NCI-H2081 (cell line): Measurements from ENCODE around the gene PLD5.
"Not testable (repeated sequence)": the region's sequence is repeated elsewhere in the genome, so short reads cannot be mapped to it uniquely, and the experiment has no call there.

Experiments
- DNase-seq, 2 experiments: peaks; one replicate each; lab custom pipeline; 2025; lab: John Stamatoyannopoulos, UW

PLD5 gene

DNA sequence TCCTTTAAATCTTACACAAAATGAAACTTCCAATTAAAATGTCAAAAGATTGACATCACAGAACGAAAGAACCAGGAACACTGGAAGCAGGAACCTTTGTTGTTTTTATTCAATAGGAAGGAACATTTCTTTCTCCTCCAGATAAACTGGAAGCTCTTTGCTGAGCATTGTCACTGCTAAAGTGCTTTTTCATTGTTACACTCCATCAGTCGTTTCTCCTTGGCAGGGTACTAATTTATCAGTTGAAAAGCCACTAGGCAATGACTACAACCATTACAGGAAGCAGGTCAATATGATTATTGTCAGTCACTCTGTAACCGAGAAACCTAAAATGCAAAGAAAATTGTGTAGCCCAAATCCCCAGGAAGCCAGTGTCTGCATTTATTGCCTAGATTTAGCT lies 362.4 kb downstream of the PLD5 start:
- peak in 1 of 2 experiments; percentile 28 for DNase-seq

DNA sequence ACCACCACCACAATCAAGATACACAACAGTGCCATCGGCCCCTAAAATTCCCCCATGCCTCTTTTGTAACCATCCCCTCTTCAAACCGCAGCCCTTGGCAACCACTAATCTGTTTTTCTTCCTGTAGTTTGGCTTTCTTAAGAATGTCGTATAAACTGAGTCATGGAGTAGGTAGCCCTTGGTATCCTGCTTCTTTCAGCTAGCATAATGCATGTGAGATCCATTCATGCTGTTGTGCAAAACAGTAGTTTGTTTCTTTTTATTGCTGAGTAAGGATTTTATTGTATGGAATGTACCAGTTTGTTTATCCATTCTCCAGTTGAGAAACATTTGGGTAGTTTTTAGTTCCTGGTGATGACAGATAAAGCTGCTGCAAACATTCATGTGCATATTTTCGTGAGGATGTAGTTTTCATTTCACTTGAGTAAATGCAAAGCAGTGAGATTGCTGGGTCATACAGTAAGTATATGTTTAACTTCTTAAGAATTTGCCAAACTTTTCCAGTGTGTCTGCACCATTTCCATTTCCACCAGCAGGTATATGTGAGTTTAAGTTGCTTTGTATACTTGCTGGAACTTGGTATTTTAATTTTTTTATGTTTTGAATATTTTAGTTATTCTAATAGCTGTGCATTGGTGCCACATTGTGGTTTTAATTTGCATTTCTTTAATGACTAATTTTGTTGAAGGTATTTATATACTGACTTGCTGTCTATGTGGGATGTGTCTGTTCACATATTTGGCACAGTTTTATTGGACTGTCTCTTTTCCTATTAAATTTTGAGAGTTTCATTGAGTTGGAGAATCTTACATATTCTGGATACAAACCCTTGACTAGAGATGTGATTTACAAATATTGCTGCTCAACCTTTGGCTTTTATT lies 377.2 kb downstream of the PLD5 start:
- no peak for DNase-seq

DNA sequence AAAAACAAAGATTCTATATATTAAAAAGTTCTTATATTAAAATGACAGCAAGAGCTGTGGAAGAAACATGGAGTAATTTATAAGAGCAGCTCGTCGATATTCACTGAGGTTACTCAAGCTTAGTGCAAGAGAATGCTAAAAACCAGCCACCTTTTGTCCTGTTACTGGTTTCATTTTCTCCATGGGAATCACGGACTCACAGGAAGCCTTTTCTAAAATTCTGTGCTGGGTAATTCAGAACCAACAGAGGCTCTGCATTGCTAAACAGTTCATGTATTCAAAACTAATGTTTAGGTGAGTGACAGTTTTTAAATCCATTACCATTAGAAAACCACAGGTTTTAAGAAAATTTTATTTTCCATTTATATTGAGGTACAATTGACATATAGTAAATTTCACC lies 377.8 kb downstream of the PLD5 start:
- no peak for DNase-seq

DNA sequence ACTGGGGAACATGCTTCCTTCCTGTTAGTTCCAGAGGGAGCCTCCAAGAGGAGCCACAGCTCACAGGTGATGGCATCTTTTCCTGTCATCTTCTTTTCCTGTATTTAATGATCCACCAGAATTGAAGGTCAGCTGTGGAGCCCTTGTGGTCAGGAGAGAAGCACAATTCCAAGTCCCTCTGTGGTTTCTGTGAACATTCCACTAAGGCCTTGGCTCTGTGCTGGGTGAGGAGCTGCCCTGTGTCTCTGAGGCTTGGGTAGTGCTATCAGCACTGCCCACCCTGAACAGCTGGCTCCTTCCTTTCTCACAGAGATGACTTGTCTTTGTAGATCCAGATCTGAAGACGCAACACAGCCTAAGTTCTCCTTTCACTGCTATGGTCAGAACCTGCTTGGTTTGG lies 383.7 kb downstream of the PLD5 start:
- no peak for DNase-seq

DNA sequence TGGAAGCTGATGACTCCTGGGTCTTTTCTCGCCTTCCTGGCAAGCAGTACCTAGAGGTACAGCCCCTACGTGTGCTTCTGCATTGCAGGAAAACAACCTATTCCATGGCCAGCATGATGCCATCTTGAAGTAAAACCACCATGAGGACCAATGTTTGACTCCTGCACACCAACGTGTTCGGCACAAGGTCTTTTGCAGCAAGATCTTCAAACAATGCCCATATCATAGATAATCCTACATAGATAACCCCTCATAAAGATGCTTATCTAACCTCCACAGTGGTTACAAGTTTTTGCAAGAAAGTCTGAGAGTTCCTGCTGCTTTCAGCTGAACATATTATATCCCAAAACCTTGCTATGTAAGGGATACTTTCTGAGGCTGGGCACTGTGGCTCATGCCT lies 384.5 kb downstream of the PLD5 start:
- DNase-seq, result no peak

DNA sequence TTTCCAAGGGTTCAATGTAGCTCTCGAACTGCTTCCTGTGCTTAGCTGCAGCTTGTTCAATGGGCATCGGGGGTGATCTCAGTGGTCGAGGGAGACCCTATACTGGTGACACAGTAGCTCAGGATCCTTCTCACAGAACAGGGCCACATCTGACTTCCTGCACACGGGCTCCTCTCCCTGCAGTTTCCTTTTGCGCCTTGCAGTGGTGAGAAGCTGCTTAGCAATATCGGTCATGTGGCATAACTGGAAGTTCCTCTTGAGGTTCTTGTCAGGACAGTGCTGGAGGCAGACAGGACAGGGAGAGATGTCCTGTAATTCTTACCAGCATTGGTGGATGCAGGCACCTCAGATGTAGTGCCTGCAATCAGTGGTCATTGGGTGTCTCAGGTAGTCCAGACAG lies 385.1 kb downstream of the PLD5 start:
- no peak for DNase-seq

DNA sequence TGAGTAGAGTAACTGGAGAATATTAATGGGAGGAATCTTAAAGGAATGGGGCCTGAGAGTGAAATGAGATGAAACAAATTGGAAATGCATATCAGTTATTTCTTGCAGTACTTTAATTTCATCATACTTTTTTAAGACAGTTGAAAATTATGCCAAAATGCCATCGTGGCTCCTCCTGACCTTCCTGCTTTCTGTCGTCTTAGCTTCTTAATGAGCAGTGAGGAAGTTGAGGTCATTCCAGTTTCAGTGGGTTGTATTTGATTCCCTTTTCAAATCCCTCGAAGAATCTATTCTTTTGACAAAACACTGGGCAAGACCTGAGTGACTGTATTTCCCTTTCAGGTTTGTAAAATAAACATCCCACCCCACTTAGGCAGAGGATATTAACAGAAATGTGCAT lies 390.7 kb downstream of the PLD5 start:
- DNase-seq, result no peak

DNA sequence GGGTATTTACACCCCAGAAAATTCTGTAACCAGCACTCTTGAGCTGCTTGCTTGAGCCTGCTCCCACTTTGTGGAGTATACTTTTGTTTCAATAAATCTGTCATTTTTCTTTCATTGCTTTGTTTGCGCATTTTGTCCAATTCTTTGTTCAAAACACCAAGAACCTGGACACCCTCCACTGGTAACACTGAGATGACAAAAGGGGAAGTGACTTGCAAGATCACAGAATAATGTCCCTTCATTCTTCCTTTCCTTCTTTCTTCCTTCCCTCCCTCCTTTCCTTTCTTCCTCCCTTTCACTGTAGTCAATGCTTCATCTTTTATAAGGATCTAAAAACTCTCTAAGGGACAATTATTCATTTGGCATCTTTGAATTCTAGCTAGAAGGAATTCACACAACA lies 391.1 kb downstream of the PLD5 start:
- no peak for DNase-seq

DNA sequence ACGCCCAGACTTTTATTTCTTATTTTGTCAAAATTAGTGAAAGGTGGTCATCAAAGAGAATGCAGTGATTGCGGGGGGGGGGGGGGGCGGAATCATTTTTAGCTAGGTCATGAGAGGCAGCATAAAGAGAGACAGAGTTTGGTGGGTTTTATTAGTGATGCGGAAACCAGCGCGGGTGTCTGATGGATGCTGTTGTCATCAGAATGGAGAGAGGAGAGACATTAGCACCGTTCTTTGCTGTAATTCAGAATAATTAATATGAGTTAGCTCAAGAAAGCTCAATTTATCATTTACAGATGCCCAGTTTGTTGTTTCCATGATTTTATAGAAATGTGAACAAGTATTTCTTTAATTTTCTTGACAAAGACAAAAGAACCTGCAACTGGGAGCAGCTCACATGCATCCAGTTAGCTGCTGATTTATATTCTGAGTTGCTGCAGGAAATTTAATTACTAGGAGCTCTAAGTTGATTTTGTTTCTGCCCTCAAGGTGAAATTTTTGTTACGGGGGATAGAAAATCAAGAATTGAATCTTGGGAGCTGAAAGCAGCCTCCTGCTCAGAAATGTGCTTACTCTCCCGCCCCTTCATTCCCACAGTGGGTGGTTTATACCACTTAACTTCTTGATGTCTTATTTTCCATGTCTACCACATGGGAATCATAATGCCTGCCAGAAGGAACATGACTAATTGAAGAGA lies 392.2 kb downstream of the PLD5 start:
- no peak for DNase-seq

DNA sequence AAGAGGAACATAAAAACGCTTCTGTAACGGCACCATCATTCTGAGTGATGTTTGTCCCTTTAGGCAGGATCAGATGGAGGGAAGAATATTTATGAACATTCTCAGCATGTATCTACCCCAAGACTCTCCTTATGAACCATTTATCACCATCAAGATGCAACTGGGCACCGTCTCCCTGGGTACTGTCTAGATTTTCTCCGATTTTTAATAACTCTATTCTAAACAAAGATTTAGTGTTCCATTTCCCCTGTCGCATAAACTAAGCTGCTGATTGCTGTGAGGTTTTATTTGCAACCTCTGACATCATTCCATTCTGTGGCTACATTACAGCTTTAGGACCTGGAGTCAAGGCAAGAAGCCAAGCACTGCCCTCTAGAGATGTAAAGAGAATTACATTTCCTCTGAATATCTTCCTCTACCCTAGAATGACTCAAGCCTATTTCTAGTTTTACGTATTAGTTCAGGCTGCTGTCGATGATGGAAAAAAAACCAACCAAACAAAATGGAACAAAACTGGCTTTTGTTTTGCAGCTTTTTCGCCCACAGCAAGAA lies 395.5 kb downstream of the PLD5 start:
- peak; percentile 59 to 73 for DNase-seq

DNA sequence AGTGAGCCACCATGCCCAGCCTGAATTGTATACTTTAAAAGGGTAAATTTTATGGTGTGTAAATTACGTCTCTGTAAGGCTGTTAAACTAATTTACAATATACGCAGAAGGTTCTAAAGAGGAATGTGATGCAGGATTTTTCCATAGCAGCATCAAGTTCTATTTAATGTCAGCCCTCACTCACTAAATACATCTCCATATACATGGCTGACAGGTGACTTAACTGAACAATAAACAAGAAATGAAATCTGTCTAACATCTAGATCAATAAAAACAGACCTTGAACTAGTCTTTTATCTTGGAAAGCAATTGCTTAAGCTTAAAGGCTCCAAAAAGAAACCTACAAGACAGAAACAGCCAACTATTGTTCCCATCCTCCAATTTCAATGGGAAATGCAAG lies 404.1 kb downstream of the PLD5 start:
- peak in 1 of 2 experiments; percentile 10 for DNase-seq

DNA sequence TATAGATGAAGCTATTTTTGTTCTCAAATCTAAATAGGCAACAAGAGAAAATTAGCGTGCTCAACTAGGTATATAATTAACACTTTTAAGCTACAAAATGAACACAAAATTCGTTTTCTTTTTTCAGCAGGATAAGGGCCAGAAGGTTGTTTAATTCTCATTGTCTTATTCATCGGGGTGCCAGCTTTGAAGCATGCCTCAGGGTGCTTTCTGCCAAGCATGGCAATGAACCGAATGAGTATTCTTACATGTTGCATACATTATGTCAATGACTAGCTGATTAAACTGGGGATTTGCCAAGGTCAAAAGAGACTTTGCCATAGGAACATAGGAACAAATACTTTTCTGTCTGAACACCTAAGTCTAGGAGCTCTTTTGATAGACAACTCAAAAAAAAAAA lies 423.6 kb downstream of the PLD5 start:
- DNase-seq, result peak in 1 of 2 experiments; percentile 53

DNA sequence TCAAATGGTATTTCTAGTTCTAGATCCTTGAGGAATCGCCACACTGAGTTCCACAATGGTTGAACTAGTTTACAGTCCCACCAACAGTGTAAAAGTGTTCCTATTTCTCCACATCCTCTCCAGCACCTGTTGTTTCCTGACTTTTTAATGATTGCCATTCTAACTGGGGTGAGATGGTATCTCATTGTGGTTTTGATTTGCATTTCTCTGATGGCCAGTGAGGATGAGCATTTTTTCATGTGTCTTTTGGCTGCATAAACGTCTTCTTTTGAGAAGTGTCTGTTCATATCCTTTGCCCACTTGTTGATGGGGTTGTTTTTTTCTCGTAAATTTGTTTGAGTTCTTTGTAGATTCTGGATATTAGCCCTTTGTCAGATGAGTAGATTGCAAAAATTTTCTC lies 427.2 kb downstream of the PLD5 start:
- not testable (repeated sequence) for DNase-seq

DNA sequence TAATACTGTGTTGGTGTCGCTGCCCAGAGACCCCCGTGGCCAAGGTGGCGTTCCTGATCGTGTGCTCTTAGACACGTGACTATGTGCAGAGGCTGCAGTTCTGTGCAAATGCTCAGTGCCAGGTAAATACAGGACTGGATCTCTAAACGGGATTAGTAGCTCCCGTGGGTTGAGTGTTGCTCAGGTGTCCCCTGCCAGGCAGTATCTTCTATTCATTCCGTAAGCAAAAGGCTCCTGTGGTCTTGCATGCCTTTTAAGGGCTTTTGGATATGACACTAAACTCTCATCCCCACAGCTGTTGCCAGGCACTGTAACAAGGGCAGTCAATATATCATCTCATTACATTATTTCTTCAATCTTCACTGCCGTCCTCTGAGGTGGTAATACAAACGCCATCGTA lies 431.4 kb downstream of the PLD5 start:
- no peak for DNase-seq

DNA sequence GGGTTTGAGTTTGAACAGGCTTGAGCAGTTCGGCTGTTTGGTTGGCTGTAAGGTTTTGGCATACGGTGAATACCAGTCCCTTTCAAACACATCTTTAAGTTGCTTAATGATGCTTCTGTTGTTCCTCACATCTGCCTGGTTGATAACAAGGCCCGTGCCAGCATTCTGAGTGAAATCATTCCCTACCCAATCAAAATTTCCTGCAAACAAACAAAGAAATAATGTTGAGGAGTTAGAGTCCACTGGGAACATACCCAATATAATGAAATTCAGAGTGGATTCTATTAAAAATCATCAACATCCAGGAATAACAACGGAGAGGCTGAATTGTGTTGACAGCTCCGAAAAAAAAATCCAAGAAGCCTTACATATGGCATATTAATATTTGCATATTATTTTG lies 434.6 kb downstream of the PLD5 start:
- no peak for DNase-seq

DNA sequence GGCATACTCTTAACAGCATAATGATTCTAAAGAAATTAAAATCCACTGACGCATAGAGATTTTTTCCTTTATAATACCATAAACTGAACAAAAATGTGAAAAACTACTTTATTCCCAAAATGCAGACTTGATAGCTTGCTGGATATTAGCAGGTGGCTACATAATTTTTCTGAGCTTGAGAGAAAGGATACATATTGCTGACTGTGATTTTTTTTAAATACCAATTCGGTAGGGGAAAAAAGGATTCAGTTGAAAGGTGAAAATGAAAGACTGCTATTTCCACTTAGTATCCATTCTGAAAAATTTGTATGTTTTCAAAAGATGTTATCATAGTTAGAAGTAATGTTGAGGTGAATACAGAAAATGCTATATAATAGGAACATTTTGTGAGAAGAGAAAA lies 435.6 kb downstream of the PLD5 start:
- no peak for DNase-seq

DNA sequence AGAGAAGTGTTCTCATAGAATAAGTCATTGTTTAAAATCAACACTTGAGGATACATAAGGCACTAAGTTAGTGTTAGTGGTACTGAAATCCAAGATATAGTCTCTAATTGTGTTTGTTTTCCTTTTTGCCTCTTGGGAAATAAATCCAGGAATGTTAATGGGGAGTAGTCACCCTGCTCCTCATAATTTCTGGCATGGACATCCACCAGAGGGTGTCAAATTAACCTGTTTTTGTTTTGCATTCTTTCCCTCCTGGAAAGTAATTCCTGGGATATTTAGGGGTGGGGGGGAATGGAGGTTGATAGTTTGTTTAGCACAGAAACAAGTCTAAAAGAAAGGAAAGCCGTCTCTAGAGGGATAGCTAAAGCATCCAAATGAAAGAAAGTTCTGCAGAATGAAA lies 437.8 kb downstream of the PLD5 start:
- DNase-seq, result no peak

DNA sequence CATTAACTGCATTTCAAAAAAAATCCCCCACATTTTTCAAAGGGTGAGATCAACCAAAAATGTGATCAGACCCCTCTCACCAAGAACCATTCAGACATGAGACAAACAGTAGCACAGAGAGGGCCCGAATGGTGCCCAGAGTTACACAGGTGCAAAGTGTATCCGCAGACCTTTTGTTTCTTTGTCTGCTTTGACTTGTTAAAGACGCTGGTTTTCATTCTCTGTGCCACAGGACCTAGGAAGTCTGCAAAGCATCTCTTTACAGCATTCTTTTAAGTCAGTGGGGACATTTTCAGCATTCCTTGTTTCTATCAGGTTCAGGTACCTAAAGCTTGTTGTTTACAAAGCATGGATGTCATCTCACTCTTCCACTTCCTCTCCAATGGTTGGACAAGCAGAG lies 438.4 kb downstream of the PLD5 start:
- no peak for DNase-seq

DNA sequence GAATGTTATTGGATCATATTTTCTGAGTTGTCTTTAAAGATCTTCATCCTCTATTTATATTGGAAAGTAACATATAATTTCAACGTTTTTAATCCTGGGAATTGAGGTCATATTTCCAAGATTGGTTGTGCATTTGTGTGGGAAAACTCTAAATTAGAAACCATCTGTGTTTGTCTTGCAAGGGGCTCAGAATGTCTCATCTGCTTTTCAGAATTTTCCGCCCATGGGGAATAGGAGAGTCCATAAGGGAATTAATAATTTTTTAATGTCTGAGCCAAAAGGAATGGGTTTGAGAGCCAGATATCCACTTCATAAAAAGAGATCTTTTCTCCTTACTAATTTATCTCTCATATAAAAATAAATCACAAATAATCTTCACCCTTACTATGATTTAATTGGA lies 440.8 kb downstream of the PLD5 start:
- no peak for DNase-seq

DNA sequence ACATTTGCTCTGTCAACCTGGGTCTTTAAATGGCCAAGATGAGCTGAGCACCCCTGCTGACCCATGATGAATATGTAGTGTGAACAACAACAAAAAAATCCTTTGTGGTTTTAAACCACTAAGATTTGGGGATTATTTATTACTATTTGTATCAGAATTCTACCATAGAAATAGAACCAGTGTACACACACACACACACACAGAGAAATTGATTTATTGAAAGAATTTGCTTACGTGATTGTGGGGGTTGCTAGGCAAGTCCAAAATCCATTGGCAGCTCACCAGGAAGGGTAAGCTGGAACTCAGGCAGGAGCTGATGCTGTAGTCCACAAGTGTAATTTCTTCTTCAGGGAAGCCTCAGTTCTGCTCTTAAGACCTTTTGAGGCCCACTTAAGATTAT lies 443.1 kb downstream of the PLD5 start:
- no peak for DNase-seq

DNA sequence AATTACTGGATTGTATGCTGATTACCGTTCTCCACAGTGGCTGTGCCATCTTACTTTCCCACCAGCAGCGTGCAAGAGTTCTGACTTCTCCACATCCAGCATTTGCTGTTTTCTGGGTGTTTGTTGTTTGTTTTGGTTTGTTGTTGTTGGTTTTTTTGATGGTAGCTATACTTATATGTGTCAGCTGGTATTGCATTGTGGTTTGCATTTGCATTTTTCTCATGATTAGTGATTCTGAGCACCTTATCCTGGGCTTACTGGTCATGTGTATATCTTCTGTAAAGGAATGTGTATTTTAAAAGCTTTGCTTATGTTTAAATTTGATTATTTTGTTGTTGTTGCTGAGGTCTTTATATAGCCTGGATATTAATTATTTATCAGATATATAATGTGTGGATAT lies 458.7 kb downstream of the PLD5 start:
- no peak for DNase-seq

DNA sequence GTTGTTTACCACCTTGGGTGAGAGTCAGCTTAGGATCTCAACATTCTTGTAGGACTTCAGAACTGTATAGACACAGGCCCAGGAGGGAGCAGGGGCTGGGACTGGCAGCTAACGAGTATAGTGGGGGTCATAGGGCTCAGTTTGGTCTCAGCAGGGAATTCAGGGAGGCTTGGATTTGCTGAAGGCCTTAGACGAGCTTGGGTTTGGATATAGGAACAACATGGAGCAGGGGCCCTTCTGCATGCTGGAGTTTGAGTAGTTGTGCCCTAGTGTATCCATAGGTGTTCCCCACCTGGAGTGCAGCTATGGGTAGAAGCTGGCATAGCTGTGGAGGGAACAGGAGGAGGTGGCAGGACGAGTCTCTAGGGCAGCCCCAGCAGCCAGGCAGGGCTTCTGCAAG lies 462.2 kb downstream of the PLD5 start:
- DNase-seq, result no peak

DNA sequence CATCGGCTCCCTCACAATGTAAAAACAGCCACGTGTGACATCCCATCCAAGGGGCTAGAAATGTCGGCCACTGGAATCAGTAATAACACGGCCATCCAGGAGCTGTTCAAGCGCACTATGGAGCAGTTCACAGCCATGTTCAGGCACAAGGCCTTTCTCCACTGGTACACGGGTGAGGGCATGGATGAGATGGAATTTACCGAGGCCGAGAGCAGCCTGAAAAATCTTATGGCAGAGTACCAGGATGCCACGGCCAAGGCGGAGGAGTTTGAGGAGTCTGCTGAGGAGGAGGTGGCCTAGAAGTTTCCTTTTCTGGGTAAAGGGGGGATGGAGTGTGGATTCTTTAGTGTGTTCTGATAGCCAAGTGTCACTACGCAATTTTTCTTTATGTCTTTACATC lies 464.5 kb downstream of the PLD5 start:
- DNase-seq, result no peak
